ENCODE measurements around the gene METTL3.

Gene METTL3

GRCh38 chr14:21525962-21526671, 15.0 kb upstream of the METTL3 start, which contains the start of gene SALL2:
SALL2 (minus strand) TSS chr14:21526346; CDS start chr14:21526127, 219 bp downstream.
- peak; percentile 68 for DNase-seq

GRCh38 chr14:21525571-21525961, 14.4 kb upstream of the METTL3 start:
- no peak for DNase-seq

GRCh38 chr14:21524575-21525490, 13.7 kb upstream of the METTL3 start:
- no peak for DNase-seq

GRCh38 chr14:21523203-21523602, 12.1 kb upstream of the METTL3 start:
- no peak for DNase-seq

- no peak for DNase-seq
Observed at GRCh38 chr14:21521501-21521900, 10.4 kb upstream of the METTL3 start.

- no peak for DNase-seq
Observed at GRCh38 chr14:21520767-21521166, 9.6 kb upstream of the METTL3 start.

GRCh38 chr14:21518725-21519124, 7.6 kb upstream of the METTL3 start:
- no peak for DNase-seq

GRCh38 chr14:21514341-21514740, 3.2 kb upstream of the METTL3 start:
- DNase-seq, result no peak

- no peak for DNase-seq
Observed at GRCh38 chr14:21509432-21510143, 1.6 kb downstream of the METTL3 start.

GRCh38 chr14:21506557-21506956, 4.6 kb downstream of the METTL3 start:
- no peak for DNase-seq

- peak; percentile 38 for DNase-seq
Observed at GRCh38 chr14:21505012-21505553, 6.1 kb downstream of the METTL3 start.

GRCh38 chr14:21503376-21503775, 7.8 kb downstream of the METTL3 start:
- no peak for DNase-seq

- DNase-seq, result no peak
Observed at GRCh38 chr14:21501568-21501967, 9.6 kb downstream of the METTL3 start.

- no peak for DNase-seq
Observed at GRCh38 chr14:21498540-21499526, 12.3 kb downstream of the METTL3 start.

GRCh38 chr14:21496453-21496852, 14.7 kb downstream of the METTL3 start:
- DNase-seq, result no peak

- no peak for DNase-seq
Observed at GRCh38 chr14:21494902-21495762, 16.0 kb downstream of the METTL3 start.

GRCh38 chr14:21486640-21487087, 24.5 kb downstream of the METTL3 start:
- no peak for DNase-seq

- DNase-seq, result peak; percentile 93
Observed at GRCh38 chr14:21476925-21477681, 34.0 kb downstream of the METTL3 start, which contains the start of the genes RAB2B and TOX4. RAB2B (minus strand) TSS chr14:21476959; CDS start chr14:21476872, 87 bp downstream. TOX4 (plus strand) TSS chr14:21477195; CDS start chr14:21477279, 84 bp downstream.

- DNase-seq, result no peak
Observed at GRCh38 chr14:21476523-21476924, 34.6 kb downstream of the METTL3 start.

Data from activated naive CD4-positive, alpha-beta T cell treated with anti-CD3 and anti-CD28 coated beads, Interleukin-2, amount 50 U/mL, for 16 hours (primary cell).